OCI-LY3 (cell line): ENCODE data around the gene CREB3L1.

Experiments
- EZH2phosphoT487 ChIP-seq: fragments of 200-600 bp; shearing (Covaris generic); IDR thresholded peaks from 2 replicates; pipeline ENCODE4 v1.6.1; 2018; ENCODE audit warnings: antibody characterized with exemption, mixed run types, low read depth
- TF ChIP-seq, protein P1 (sequence below): fragments of 200-600, 300-600 bp; sonication (generic); IDR thresholded peaks from 2 replicates; pipeline ENCODE4 v1.5.1; 2014; ENCODE audit warnings: antibody characterized with exemption, low read length, low read depth

DNA sequence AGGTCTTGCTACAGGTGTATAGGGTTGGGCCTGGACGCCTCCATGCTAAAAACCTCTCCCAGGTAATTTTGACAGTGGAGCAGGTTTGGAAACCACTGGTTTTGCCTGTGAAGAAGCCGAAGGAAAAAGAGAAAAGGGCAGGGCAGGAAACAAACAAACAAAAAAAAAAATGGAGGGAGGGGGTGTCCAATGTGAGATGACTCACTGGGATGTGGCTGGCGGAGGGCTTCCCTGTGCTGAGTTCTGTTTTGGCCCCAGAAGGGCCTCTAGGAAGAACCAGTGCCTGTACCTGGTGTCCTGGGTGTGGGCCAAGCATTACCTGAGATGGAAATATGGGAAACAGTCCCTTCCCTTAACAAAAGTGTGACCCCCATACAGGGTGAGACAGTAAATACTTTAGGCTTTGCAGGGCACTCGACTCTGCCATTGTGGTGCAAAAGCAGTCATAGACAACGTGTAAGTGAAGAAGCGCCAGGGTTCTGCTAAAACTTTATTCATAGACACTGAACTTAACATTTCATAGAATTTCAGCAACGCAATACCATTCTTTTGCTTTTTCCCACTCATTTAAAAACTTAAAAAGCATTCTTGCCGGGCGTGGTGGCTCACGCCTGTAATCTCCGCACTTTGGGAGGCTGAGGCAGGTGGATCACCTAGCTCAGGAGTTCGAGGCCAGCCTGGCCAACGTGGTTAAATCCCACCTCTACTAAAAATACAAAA, 60.3 kb downstream of the CREB3L1 start:
- TF ChIP-seq, protein P1, sequence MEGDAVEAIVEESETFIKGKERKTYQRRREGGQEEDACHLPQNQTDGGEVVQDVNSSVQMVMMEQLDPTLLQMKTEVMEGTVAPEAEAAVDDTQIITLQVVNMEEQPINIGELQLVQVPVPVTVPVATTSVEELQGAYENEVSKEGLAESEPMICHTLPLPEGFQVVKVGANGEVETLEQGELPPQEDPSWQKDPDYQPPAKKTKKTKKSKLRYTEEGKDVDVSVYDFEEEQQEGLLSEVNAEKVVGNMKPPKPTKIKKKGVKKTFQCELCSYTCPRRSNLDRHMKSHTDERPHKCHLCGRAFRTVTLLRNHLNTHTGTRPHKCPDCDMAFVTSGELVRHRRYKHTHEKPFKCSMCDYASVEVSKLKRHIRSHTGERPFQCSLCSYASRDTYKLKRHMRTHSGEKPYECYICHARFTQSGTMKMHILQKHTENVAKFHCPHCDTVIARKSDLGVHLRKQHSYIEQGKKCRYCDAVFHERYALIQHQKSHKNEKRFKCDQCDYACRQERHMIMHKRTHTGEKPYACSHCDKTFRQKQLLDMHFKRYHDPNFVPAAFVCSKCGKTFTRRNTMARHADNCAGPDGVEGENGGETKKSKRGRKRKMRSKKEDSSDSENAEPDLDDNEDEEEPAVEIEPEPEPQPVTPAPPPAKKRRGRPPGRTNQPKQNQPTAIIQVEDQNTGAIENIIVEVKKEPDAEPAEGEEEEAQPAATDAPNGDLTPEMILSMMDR: no peak
- TF ChIP-seq EZH2phosphoT487: no peak
